ENCODE data around the gene GLI1.
A peak's percentile ranks its signal among the peaks of the same experiment; 100 is the strongest.

GLI1 gene

GRCh38 chr12:57464569-57464968 lies 5.0 kb downstream of the GLI1 start:
- Histone ChIP-seq H2BK15ac (replicated peaks; ENCODE audit: low read depth) (no peak overlapping the region), H4K5ac (ENCODE audit: low read length) (no peak overlapping the region), H3K79me2 (ENCODE audit: control insufficient read depth, insufficient read depth, low read length) (no peaks in the 10 kb centered on the region), H2AK5ac (ENCODE audit: low read length) (no peak overlapping the region), H3K27ac (ENCODE audit: low read depth, low read length) (no peak overlapping the region), H2BK5ac (ENCODE audit: low read length) (no peak overlapping the region), H4K8ac (ENCODE audit: low read depth, low read length) (no peak overlapping the region), H3K79me1 (ENCODE audit: low read length) (no peaks in the 10 kb centered on the region), H3K36me3 (ENCODE audit: control insufficient read depth, insufficient read depth, low read length) (no peaks in the 10 kb centered on the region), H3K27me3 (ENCODE audit: insufficient read depth, low read length, poor library complexity) (no peaks in the 10 kb centered on the region), H3K4me3 (ENCODE audit: low read length) (no peak overlapping the region), H3K9ac (ENCODE audit: low read length) (no peak overlapping the region), H3K56ac (ENCODE audit: low read length) (no peak overlapping the region), H3K23ac (ENCODE audit: low read length) (no peak overlapping the region), H2BK120ac (ENCODE audit: low read depth, low read length) (no peak overlapping the region), H3K4ac (ENCODE audit: low read depth, low read length) (no peak overlapping the region), H3K4me2 (ENCODE audit: low read length) (no peak overlapping the region), H3K18ac (ENCODE audit: low read length) (no peak overlapping the region), H3K4me1 (ENCODE audit: control insufficient read depth, low read depth, low read length) (peaks cover 2% of the 10 kb centered on the region)
- no peak for DNase-seq
- no CpG with 5 or more reads among the region's 12 CpGs for WGBS (ENCODE audit: extremely low coverage, insufficient coverage, low lambda C conversion rate)

- H3K27ac ChIP-seq (ENCODE audit: low read depth, low read length) = no peak overlapping the region
- no peak overlapping the region for H3K4me2 ChIP-seq (ENCODE audit: low read length)
- H3K79me1 ChIP-seq (ENCODE audit: low read length) = no peaks in the 10 kb centered on the region
- H3K18ac ChIP-seq (ENCODE audit: low read length) = no peak overlapping the region
- no peak overlapping the region for H3K56ac ChIP-seq (ENCODE audit: low read length)
- peaks cover 2% of the 10 kb centered on the region for H3K4me1 ChIP-seq (ENCODE audit: control insufficient read depth, low read depth, low read length)
- no peak overlapping the region for H3K4ac ChIP-seq (ENCODE audit: low read depth, low read length)
- no peaks in the 10 kb centered on the region for H3K79me2 ChIP-seq (ENCODE audit: control insufficient read depth, insufficient read depth, low read length)
- H4K8ac ChIP-seq (ENCODE audit: low read depth, low read length) = no peak overlapping the region
- H3K36me3 ChIP-seq (ENCODE audit: control insufficient read depth, insufficient read depth, low read length) = no peaks in the 10 kb centered on the region
- H4K5ac ChIP-seq (ENCODE audit: low read length) = no peak overlapping the region
- H3K9ac ChIP-seq (ENCODE audit: low read length) = no peak overlapping the region
- no peak overlapping the region for H2BK5ac ChIP-seq (ENCODE audit: low read length)
- no peak overlapping the region for H2BK120ac ChIP-seq (ENCODE audit: low read depth, low read length)
- no peak overlapping the region for H2BK15ac ChIP-seq (replicated peaks; ENCODE audit: low read depth)
- H3K23ac ChIP-seq (ENCODE audit: low read length) = peak overlapping the region; percentile 9
- H2AK5ac ChIP-seq (ENCODE audit: low read length) = no peak overlapping the region
- no peak for DNase-seq
- no peaks in the 10 kb centered on the region for H3K27me3 ChIP-seq (ENCODE audit: insufficient read depth, low read length, poor library complexity)
- WGBS (ENCODE audit: extremely low coverage, insufficient coverage, low lambda C conversion rate) = no CpG with 5 or more reads among the region's 6 CpGs
- no peak overlapping the region for H3K4me3 ChIP-seq (ENCODE audit: low read length)
These were observed 5.6 kb downstream of the GLI1 start for GRCh38 chr12:57465030-57465746.

- Histone ChIP-seq H2BK15ac (replicated peaks; ENCODE audit: low read depth) (no peak overlapping the region), H2AK5ac (ENCODE audit: low read length) (no peak overlapping the region), H3K9ac (ENCODE audit: low read length) (no peak overlapping the region), H2BK5ac (ENCODE audit: low read length) (no peak overlapping the region), H3K56ac (ENCODE audit: low read length) (no peak overlapping the region), H3K36me3 (ENCODE audit: control insufficient read depth, insufficient read depth, low read length) (no peaks in the 10 kb centered on the region), H3K27ac (ENCODE audit: low read depth, low read length) (no peak overlapping the region), H4K8ac (ENCODE audit: low read depth, low read length) (no peak overlapping the region), H3K79me1 (ENCODE audit: low read length) (no peaks in the 10 kb centered on the region), H3K18ac (ENCODE audit: low read length) (no peak overlapping the region), H3K4me3 (ENCODE audit: low read length) (no peak overlapping the region), H3K23ac (ENCODE audit: low read length) (no peak overlapping the region), H3K79me2 (ENCODE audit: control insufficient read depth, insufficient read depth, low read length) (no peaks in the 10 kb centered on the region), H3K4me1 (ENCODE audit: control insufficient read depth, low read depth, low read length) (no peaks in the 10 kb centered on the region), H4K5ac (ENCODE audit: low read length) (no peak overlapping the region), H2BK120ac (ENCODE audit: low read depth, low read length) (no peak overlapping the region), H3K4ac (ENCODE audit: low read depth, low read length) (no peak overlapping the region), H3K4me2 (ENCODE audit: low read length) (no peak overlapping the region), H3K27me3 (ENCODE audit: insufficient read depth, low read length, poor library complexity) (no peaks in the 10 kb centered on the region)
- WGBS (ENCODE audit: extremely low coverage, insufficient coverage, low lambda C conversion rate) = no CpG with 5 or more reads among the region's 14 CpGs
- no peak for DNase-seq
These were observed 6.3 kb downstream of the GLI1 start for GRCh38 chr12:57465747-57466505.

- Histone ChIP-seq H3K4ac (ENCODE audit: low read depth, low read length) (no peak overlapping the region), H2AK5ac (ENCODE audit: low read length) (no peak overlapping the region), H4K5ac (ENCODE audit: low read length) (no peak overlapping the region), H2BK5ac (ENCODE audit: low read length) (no peak overlapping the region), H3K9ac (ENCODE audit: low read length) (no peak overlapping the region), H3K79me1 (ENCODE audit: low read length) (no peaks in the 10 kb centered on the region), H2BK15ac (replicated peaks; ENCODE audit: low read depth) (no peak overlapping the region), H4K8ac (ENCODE audit: low read depth, low read length) (no peak overlapping the region), H3K18ac (ENCODE audit: low read length) (no peak overlapping the region), H3K79me2 (ENCODE audit: control insufficient read depth, insufficient read depth, low read length) (no peaks in the 10 kb centered on the region), H3K4me3 (ENCODE audit: low read length) (no peak overlapping the region), H3K4me2 (ENCODE audit: low read length) (no peak overlapping the region), H3K23ac (ENCODE audit: low read length) (no peak overlapping the region), H3K27ac (ENCODE audit: low read depth, low read length) (no peak overlapping the region), H3K4me1 (ENCODE audit: control insufficient read depth, low read depth, low read length) (no peaks in the 10 kb centered on the region), H2BK120ac (ENCODE audit: low read depth, low read length) (no peak overlapping the region), H3K27me3 (ENCODE audit: insufficient read depth, low read length, poor library complexity) (no peaks in the 10 kb centered on the region), H3K56ac (ENCODE audit: low read length) (no peak overlapping the region), H3K36me3 (ENCODE audit: control insufficient read depth, insufficient read depth, low read length) (no peaks in the 10 kb centered on the region)
- WGBS (ENCODE audit: extremely low coverage, insufficient coverage, low lambda C conversion rate) = no CpG with 5 or more reads among the region's 12 CpGs
- no peak for DNase-seq
These were observed 7.8 kb downstream of the GLI1 start for GRCh38 chr12:57467212-57467874.

- Histone ChIP-seq H2BK120ac (ENCODE audit: low read depth, low read length) (no peak overlapping the region), H3K27me3 (ENCODE audit: insufficient read depth, low read length, poor library complexity) (no peaks in the 10 kb centered on the region), H3K79me1 (ENCODE audit: low read length) (no peaks in the 10 kb centered on the region), H3K4ac (ENCODE audit: low read depth, low read length) (no peak overlapping the region), H3K36me3 (ENCODE audit: control insufficient read depth, insufficient read depth, low read length) (no peaks in the 10 kb centered on the region), H3K79me2 (ENCODE audit: control insufficient read depth, insufficient read depth, low read length) (no peaks in the 10 kb centered on the region), H2AK5ac (ENCODE audit: low read length) (no peak overlapping the region), H2BK5ac (ENCODE audit: low read length) (no peak overlapping the region), H3K4me3 (ENCODE audit: low read length) (no peak overlapping the region), H3K4me2 (ENCODE audit: low read length) (no peak overlapping the region), H3K56ac (ENCODE audit: low read length) (no peak overlapping the region), H4K8ac (ENCODE audit: low read depth, low read length) (no peak overlapping the region), H3K9ac (ENCODE audit: low read length) (no peak overlapping the region), H3K23ac (ENCODE audit: low read length) (no peak overlapping the region), H3K27ac (ENCODE audit: low read depth, low read length) (no peak overlapping the region), H2BK15ac (replicated peaks; ENCODE audit: low read depth) (no peak overlapping the region), H4K5ac (ENCODE audit: low read length) (no peak overlapping the region), H3K4me1 (ENCODE audit: control insufficient read depth, low read depth, low read length) (no peaks in the 10 kb centered on the region), H3K18ac (ENCODE audit: low read length) (no peak overlapping the region)
- WGBS (ENCODE audit: extremely low coverage, insufficient coverage, low lambda C conversion rate) = no CpG with 5 or more reads among the region's 11 CpGs
- DNase-seq = no peak
These were observed 8.3 kb downstream of the GLI1 start for GRCh38 chr12:57467915-57468314.

Data from mesendoderm (in vitro differentiated cells).